Endothelial cell of umbilical vein (primary cell): ENCODE data around the gene AGT. TPM values are rescaled to one million over a fixed set of nuclear protein-coding genes. Genes with fewer than 3 reads are reported as not detected.

Experiments used
- BruUV-seq: library from RNA; stranded (reverse); fragments of 400-500 nt; replicated peaks from 2 replicates; lab custom pipeline; 2021; lab: Mats Ljungman, UMichigan
- CTCF ChIA-PET: fragments of 300-600, 350-600 bp; sonication (Branson Sonifier 250); formaldehyde crosslinking; loops from one replicate; lab custom pipeline; 2021; ENCODE audit warnings: antibody characterized with exemption, inconsistent platforms; lab: Charles Lee
- POLR2A ChIA-PET: fragments of 300-600, 350-600 bp; sonication (Branson Sonifier 250); formaldehyde crosslinking; loops from one replicate; lab custom pipeline; 2021; ENCODE audit warnings: antibody characterized with exemption, inconsistent platforms; lab: Charles Lee
- DNase-seq: peaks from one replicate; pipeline ENCODE4 v3.0.0-alpha.2; 2011; ENCODE audit warnings: low read depth, low spot score
- FAIRE-seq: peaks from 2 replicates; lab custom pipeline; 2011; peaks lifted over from hg19 to GRCh38; lab: Jason Lieb, UNC
- H2AFZ ChIP-seq: 2 replicates; pipeline ENCODE4 v1.6.0; 2012; ENCODE audit warnings: low read depth, low read length, control low read depth, inconsistent platforms
- H3K27ac ChIP-seq: 2 replicates; pipeline ENCODE4 v1.5.1; 2011; ENCODE audit warnings: low read depth, mild to moderate bottlenecking, control low read depth, low read length, moderate library complexity; ENCODE audit not compliant: insufficient read depth
- H3K27me3 ChIP-seq, 2 experiments: 2 replicates each; pipeline versions ENCODE4 v1.6.0 to v1.6.1; 2011; ENCODE audit warnings: low read length in 2 of 2, mixed read lengths in 1 of 2; ENCODE audit not compliant: control insufficient read depth in 2 of 2, insufficient read depth in 2 of 2
- H3K36me3 ChIP-seq, 2 experiments: 2 replicates in 1 of 2; 3 replicates in 1 of 2; pipeline ENCODE4 v1.5.1; 2011; ENCODE audit warnings: low read length in 2 of 2, mild to moderate bottlenecking in 1 of 2, moderate library complexity in 1 of 2; ENCODE audit not compliant: control insufficient read depth in 2 of 2, insufficient read depth in 2 of 2; ENCODE audit errors: extremely low read depth in 1 of 2
- H3K4me1 ChIP-seq: 3 replicates; pipeline ENCODE4 v1.5.1; 2011; ENCODE audit warnings: mild to moderate bottlenecking, low read length; ENCODE audit not compliant: control insufficient read depth, insufficient read depth; ENCODE audit errors: extremely low read depth
- H3K4me2 ChIP-seq: 2 replicates; pipeline ENCODE4 v1.6.1; 2011; ENCODE audit warnings: low read length, control low read depth, mixed read lengths; ENCODE audit not compliant: insufficient read depth
- H3K4me3 ChIP-seq, 3 experiments: fragments of 200-600 bp in 1 of 3; sonication (generic), shearing (Covaris generic) in 1 of 3; replicated peaks in 1 of 3; 2 replicates each; pipeline ENCODE4 v1.5.1; 2011 to 2016; ENCODE audit warnings: control low read depth in 3 of 3, low read length in 3 of 3, mild to moderate bottlenecking in 2 of 3, inconsistent platforms in 1 of 3, low read depth in 1 of 3, moderate library complexity in 1 of 3; ENCODE audit not compliant: insufficient read depth in 1 of 3
- H3K79me2 ChIP-seq: 2 replicates; pipeline ENCODE4 v1.6.0; 2012; ENCODE audit warnings: low read length, inconsistent platforms; ENCODE audit not compliant: control insufficient read depth, insufficient read depth
- H3K9ac ChIP-seq: replicated peaks from 2 replicates; pipeline ENCODE3; 2011; ENCODE audit warnings: low read length, control low read depth; ENCODE audit not compliant: insufficient read depth; ENCODE audit errors: extremely low read depth
- H3K9me1 ChIP-seq: replicated peaks from 3 replicates; pipeline ENCODE4 v1.6.0; 2011; ENCODE audit warnings: mild to moderate bottlenecking, low read length; ENCODE audit not compliant: control insufficient read depth, insufficient read depth; ENCODE audit errors: extremely low read depth
- H3K9me3 ChIP-seq: replicated peaks from 2 replicates; pipeline ENCODE4 v1.5.1; 2012; ENCODE audit warnings: low read length, inconsistent platforms; ENCODE audit not compliant: control insufficient read depth, insufficient read depth
- H4K20me1 ChIP-seq: replicated peaks from 2 replicates; pipeline ENCODE3; 2011; ENCODE audit warnings: mild to moderate bottlenecking, low read length; ENCODE audit not compliant: control insufficient read depth, insufficient read depth; ENCODE audit errors: extremely low read depth
- EZH2 ChIP-seq: IDR thresholded peaks from 2 replicates; pipeline ENCODE4 v1.6.1; 2012; ENCODE audit warnings: borderline replicate concordance, low read depth, mild to moderate bottlenecking, moderate library complexity, low read length, inconsistent platforms; ENCODE audit not compliant: severe bottlenecking
- FOS ChIP-seq: IDR thresholded peaks from 2 replicates; pipeline ENCODE4 v1.6.1; 2011; ENCODE audit warnings: mild to moderate bottlenecking, low read length, moderate library complexity, borderline replicate concordance; ENCODE audit not compliant: insufficient read depth
- GATA2 ChIP-seq: IDR thresholded peaks from 2 replicates; pipeline ENCODE4 v1.7.0; 2011; ENCODE audit warnings: low read depth, mild to moderate bottlenecking, moderate library complexity, mixed read lengths, low read length; ENCODE audit not compliant: insufficient read length, insufficient read depth
- JUN ChIP-seq: IDR thresholded peaks from 2 replicates; pipeline ENCODE4 v1.6.1; 2011; ENCODE audit warnings: borderline replicate concordance, low read depth; ENCODE audit not compliant: insufficient read length, insufficient read depth
- MYC ChIP-seq: IDR thresholded peaks from one replicate; pipeline ENCODE4 v1.6.1; 2011; ENCODE audit warnings: mild to moderate bottlenecking, low read depth, low read length
- POLR2A ChIP-seq: IDR thresholded peaks from 2 replicates; pipeline ENCODE4 v1.6.1; 2012; ENCODE audit warnings: low read depth, mild to moderate bottlenecking, control low read depth, low read length
- POLR2AphosphoS5 ChIP-seq: IDR thresholded peaks from 2 replicates; pipeline ENCODE4 v1.6.1; 2012; ENCODE audit warnings: low read depth, mild to moderate bottlenecking, control low read depth, low read length, moderate library complexity; ENCODE audit not compliant: insufficient read depth
- dilution Hi-C: fragments of 300-500 bp; cut with MboI; formaldehyde crosslinking; loops from one replicate; pipeline ENCODE4 v1.15.0; 2019; ENCODE audit warnings: low sequenced_read_pairs; ENCODE audit not compliant: extremely low pct_ligation_motif_present
- intact Hi-C: fragments of 100-400 bp; cut with micrococcal nuclease; formaldehyde crosslinking; loops from one replicate; pipeline ENCODE4 v1.10.0; 2022
- polyA plus RNA-seq, 4 experiments: library from polyadenylated mRNA; depleted of rRNA in 3 of 4; stranded (reverse) in 3 of 4; unstranded in 1 of 4; fragments of >200 nt; gene quantifications; 2 replicates each; pipeline versions ENCODE4 v1.2.1 to v1.2.3, GENCODE V29; 2011 to 2012; ENCODE audit warnings: missing spikeins in 1 of 4
- total RNA-seq: library from RNA; stranded (reverse); gene quantifications from 2 replicates; pipeline ENCODE4 v1.2.3, GENCODE V29; 2021
- TF ChIP-seq, protein P1 (sequence below): IDR thresholded peaks from 2 replicates; pipeline ENCODE4 v1.6.1; 2011; ENCODE audit not compliant: insufficient read depth, insufficient read length
- TF ChIP-seq, protein P2 (sequence below), 2 donors: IDR thresholded peaks; 1 replicate in 1 of 2; 2 replicates in 1 of 2; pipeline ENCODE4 v1.5.1; 2011; ENCODE audit warnings: low read length in 2 of 2, mild to moderate bottlenecking in 2 of 2, moderate library complexity in 2 of 2, control low read depth in 1 of 2, inconsistent platforms in 1 of 2, low read depth in 1 of 2; ENCODE audit not compliant: insufficient read depth in 1 of 2; ENCODE audit errors: extremely low read depth in 1 of 2

The AGT gene
- total and polyA plus RNA-seq, 2 donors (not counting 3 experiments of a cell fraction or from before 2014, with no cell fraction given), result not detected

DNA sequence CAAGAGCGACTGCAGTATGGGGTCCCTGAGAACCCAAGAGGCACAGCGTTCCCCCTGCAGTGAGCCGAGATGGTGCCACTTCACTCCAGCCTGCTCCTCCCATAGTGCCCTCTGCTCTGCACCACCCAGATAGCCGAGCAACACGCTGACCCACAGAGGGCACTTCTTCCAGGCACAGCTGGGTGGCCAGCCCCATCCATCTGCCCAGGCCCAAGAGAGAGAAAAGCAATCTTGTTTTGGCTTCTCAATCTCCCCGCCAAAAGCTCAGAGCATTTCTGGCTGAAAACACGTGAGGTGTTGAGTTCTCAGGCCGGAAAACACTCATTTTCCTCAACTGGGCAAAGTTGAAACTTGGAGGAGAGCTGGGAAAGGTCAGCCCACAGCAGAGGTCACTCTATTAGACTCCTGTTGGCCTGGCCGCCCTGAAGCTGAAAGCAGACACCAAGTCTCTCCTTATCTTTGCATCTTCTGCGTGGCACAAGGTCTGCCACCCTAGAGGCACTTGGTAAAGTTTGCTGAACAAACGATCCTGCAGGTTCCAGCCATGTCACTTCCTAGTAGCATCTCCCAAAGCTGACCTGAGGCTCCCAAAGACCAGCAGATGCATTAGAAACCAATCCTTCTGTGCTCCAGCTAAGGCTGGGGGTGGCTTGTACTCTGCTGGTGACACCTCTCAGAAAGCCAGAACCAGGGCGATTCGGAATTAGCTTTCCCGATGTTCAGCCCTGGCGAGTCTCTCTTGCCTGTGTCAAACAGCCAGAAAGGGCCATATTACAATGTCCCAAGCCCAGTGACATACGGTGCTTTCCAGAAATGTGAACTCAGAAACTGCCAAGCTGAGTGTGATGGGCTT, 44.2 kb upstream of the AGT start:
- no peak for TF ChIP-seq EZH2
- TF ChIP-seq GATA2, result no peak
- TF ChIP-seq POLR2A, result no peak
- TF ChIP-seq, protein P1, sequence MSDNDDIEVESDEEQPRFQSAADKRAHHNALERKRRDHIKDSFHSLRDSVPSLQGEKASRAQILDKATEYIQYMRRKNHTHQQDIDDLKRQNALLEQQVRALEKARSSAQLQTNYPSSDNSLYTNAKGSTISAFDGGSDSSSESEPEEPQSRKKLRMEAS, result no peak
- TF ChIP-seq, protein P2, sequence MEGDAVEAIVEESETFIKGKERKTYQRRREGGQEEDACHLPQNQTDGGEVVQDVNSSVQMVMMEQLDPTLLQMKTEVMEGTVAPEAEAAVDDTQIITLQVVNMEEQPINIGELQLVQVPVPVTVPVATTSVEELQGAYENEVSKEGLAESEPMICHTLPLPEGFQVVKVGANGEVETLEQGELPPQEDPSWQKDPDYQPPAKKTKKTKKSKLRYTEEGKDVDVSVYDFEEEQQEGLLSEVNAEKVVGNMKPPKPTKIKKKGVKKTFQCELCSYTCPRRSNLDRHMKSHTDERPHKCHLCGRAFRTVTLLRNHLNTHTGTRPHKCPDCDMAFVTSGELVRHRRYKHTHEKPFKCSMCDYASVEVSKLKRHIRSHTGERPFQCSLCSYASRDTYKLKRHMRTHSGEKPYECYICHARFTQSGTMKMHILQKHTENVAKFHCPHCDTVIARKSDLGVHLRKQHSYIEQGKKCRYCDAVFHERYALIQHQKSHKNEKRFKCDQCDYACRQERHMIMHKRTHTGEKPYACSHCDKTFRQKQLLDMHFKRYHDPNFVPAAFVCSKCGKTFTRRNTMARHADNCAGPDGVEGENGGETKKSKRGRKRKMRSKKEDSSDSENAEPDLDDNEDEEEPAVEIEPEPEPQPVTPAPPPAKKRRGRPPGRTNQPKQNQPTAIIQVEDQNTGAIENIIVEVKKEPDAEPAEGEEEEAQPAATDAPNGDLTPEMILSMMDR (IDR thresholded peaks at IDR 0.05; ENCODE audit: extremely low read depth in 1 of 2, insufficient read depth in 1 of 2, low read depth in 1 of 2, low read length in 2 of 2), result no peak
- no peak for TF ChIP-seq MYC
- TF ChIP-seq POLR2AphosphoS5, result no peak
- no peak for TF ChIP-seq JUN
- no peak for TF ChIP-seq FOS
- Histone ChIP-seq H3K4me3 (no peak overlapping the region), H3K79me2 (no peaks in the 10 kb centered on the region), H3K9me3 (no peaks in the 10 kb centered on the region), H3K4me2 (no peak overlapping the region), H3K4me1 (no peaks in the 10 kb centered on the region), H3K27me3 (no peaks in the 10 kb centered on the region), H3K9ac (no peak overlapping the region), H3K27ac (no peak overlapping the region), H3K36me3 (no peaks in the 10 kb centered on the region), H2AFZ (no peak overlapping the region), H3K9me1 (no peaks in the 10 kb centered on the region), H4K20me1 (no peaks in the 10 kb centered on the region)
- intact Hi-C loops, result no loop called here
- BruUV-seq, result no TSS peak
- DNase-seq (no peak), FAIRE-seq (no peak)
- ChIA-PET CTCF (no interaction called here), POLR2A (no interaction called here)
- dilution Hi-C loops, result no loop called here
